Measurements from ENCODE around the gene RCAN1. TPM values are rescaled to one million over a fixed set of nuclear protein-coding genes. Genes with fewer than 3 reads are reported as not detected.

Gene RCAN1
- total and polyA plus RNA-seq, 2 of the 4 experiments (the other 2 are of a cell fraction) = 53.5 to 175 TPM

DNA sequence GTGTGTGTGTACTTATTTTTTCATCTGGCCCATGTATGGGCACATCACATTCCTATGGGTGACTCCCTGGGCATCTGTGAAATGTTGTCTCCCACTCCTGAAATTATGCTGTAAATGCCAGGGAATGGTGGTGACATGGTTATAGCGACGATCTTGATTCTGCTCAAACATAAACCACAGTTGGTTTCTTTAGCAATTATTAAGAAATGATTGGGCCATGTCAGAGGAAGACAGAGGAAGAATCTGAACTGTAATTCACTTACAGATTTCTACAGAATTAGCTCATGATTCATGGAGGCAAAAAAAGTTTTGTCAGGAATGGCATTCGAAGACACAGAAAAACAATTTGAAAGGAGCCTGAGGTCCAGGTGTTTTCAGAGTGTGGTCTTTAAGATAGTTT, 77.1 kb downstream of the RCAN1 start:
- H3K9ac ChIP-seq (ENCODE audit: low read depth, low read length) = no peak overlapping the region
- WGBS, 2 experiments (ENCODE audit: extremely low coverage in 2 of 2, insufficient read length in 1 of 2) = no CpG with 5 or more reads among the region's 3 CpGs

More for the DNA sequence above, 77.1 kb downstream of the RCAN1 start:
- Histone ChIP-seq H3K79me1 (ENCODE audit: low read depth in 1 of 2, low read length in 2 of 2) (peaks cover 5 to 33% of the 10 kb centered on the region in 2 experiments; a peak in 3 of 4 replicates), H2AK9ac (replicated peaks; ENCODE audit: low read depth, low read length, poor library complexity) (no peak overlapping the region), H3K36me3 (ENCODE audit: control insufficient read depth, insufficient read depth, low read length) (no peaks in the 10 kb centered on the region), H3K4me2 (ENCODE audit: low read depth, low read length) (no peak overlapping the region), H4K5ac (ENCODE audit: low read depth, low read length) (no peak overlapping the region; the same call in 1 of the 2 replicates), H3K27me3 (ENCODE audit: control insufficient read depth, insufficient read depth, low read length) (no peaks in the 10 kb centered on the region), H4K91ac (ENCODE audit: insufficient read depth, low read depth, low read length) (peak overlapping the region; percentile 54), H4K8ac (ENCODE audit: low read depth in 2 of 2, low read length in 2 of 2) (peak overlapping the region in 1 of 2 experiments; percentile 44; a peak in 2 of 4 replicates), H3K18ac (ENCODE audit: low read depth, low read length) (peak overlapping the region; percentile 38; the same call in 1 of the 2 replicates), H3K14ac (replicated peaks; ENCODE audit: low read depth, low read length) (peak overlapping the region; percentile 42), H2BK5ac (ENCODE audit: low read depth, low read length, poor library complexity, severe bottlenecking) (peak overlapping the region; percentile 60), H3K23ac (ENCODE audit: low read depth, low read length) (peak overlapping the region; percentile 63; the same call in 1 of the 2 replicates), H4K20me1 (ENCODE audit: insufficient read depth, low read length) (no peaks in the 10 kb centered on the region), H3K4ac (ENCODE audit: low read depth, low read length) (peak overlapping the region; percentile 10), H3K27ac (ENCODE audit: insufficient read depth, low read length) (no peak overlapping the region), H2BK120ac (ENCODE audit: low read depth, low read length) (peak overlapping the region; percentile 80), H3K9me1 (ENCODE audit: insufficient read depth, low read length) (peaks cover 19% of the 10 kb centered on the region), H3K56ac (ENCODE audit: extremely low read depth, insufficient read depth, low read length) (no peak overlapping the region), H3K9me3 (ENCODE audit: control insufficient read depth, insufficient read depth, low read length) (no peaks in the 10 kb centered on the region), H2AK5ac (ENCODE audit: low read depth, low read length) (peak overlapping the region; percentile 76; the same call in 1 of the 2 replicates), H2BK20ac (ENCODE audit: low read depth, low read length) (peak overlapping the region; percentile 49; the same call in 1 of the 2 replicates), H3K4me1 (ENCODE audit: control insufficient read depth, insufficient read depth, low read length) (peaks cover 18% of the 10 kb centered on the region), H2AFZ (replicated peaks; ENCODE audit: low read length, poor library complexity) (no peak overlapping the region), H2BK15ac (ENCODE audit: low read depth, low read length) (peak overlapping the region; percentile 42; the same call in 2 of the 3 replicates), H3K4me3 (ENCODE audit: insufficient read depth, low read depth, low read length) (no peak overlapping the region)
- ATAC-seq (ENCODE audit: low read depth) = no peak
- in situ Hi-C loops (cut with MboI; ENCODE audit: low sequenced_read_pairs) (no loop called here), dilution Hi-C loops (cut with HindIII; ENCODE audit: low sequenced_read_pairs, unreplicated experiment) (no loop called here), intact Hi-C loops (cut with micrococcal nuclease) (no loop called here)
- BruUV-seq (replicated peaks) = no TSS peak
- DNase-seq = peak; percentile 16
- TF ChIP-seq MAZ (IDR thresholded peaks at IDR 0.05; ENCODE audit: borderline replicate concordance, low read depth, low read length) (no peak), CEBPB (IDR thresholded peaks at IDR 0.05; ENCODE audit: low read depth, low read length) (peak; percentile 10; the same call in 1 of the 2 replicates)
- ChIA-PET CTCF (no interaction called here), POLR2A (ENCODE audit: unreplicated experiment) (no interaction called here)

Data from IMR-90 (cell line).